Renal cortex interstitium (tissue), 15 donors: Measurements from ENCODE around the gene MTMR11. TPM values are rescaled to one million over a fixed set of nuclear protein-coding genes. Genes with fewer than 3 reads are reported as not detected.
A peak's percentile ranks its signal among the peaks of the same experiment; 100 is the strongest.
"Not testable (repeated sequence)": the region's sequence is repeated elsewhere in the genome, so short reads cannot be mapped to it uniquely, and the experiment has no call there.

ENCODE experiments used
- DNase-seq, 11 donors: peaks; one replicate each; pipeline ENCODE4 v3.0.0-alpha.2; 2013; ENCODE audit warnings: low read depth in 9 of 11, low spot score in 4 of 11; ENCODE audit errors: extremely low read depth in 1 of 11
- long read RNA-seq, 16 experiments: transcript quantifications; one replicate each; lab custom pipeline, GENCODE V29; 2026
- polyA plus RNA-seq, 3 donors: library from polyadenylated mRNA; unstranded; fragments of 120-200 nt; gene quantifications; one replicate each; pipeline ENCODE4 v1.2.1, GENCODE V29; 2013; ENCODE audit not compliant: insufficient read length in 3 of 3

MTMR11 gene, protein sequence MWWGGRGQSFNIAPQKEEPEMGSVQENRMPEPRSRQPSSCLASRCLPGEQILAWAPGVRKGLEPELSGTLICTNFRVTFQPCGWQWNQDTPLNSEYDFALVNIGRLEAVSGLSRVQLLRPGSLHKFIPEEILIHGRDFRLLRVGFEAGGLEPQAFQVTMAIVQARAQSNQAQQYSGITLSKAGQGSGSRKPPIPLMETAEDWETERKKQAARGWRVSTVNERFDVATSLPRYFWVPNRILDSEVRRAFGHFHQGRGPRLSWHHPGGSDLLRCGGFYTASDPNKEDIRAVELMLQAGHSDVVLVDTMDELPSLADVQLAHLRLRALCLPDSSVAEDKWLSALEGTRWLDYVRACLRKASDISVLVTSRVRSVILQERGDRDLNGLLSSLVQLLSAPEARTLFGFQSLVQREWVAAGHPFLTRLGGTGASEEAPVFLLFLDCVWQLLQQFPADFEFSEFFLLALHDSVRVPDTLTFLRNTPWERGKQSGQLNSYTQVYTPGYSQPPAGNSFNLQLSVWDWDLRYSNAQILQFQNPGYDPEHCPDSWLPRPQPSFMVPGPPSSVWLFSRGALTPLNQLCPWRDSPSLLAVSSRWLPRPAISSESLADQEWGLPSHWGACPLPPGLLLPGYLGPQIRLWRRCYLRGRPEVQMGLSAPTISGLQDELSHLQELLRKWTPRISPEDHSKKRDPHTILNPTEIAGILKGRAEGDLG
- 10 to 100 TPM; 26.6 to 42.2 (median 33.5) TPM for polyA plus RNA-seq
- long read RNA-seq, donor 1, result 0 reads
- long read RNA-seq, donor 2, partial matches to known transcripts, result 0 of 2 reads
- long read RNA-seq, donor 2, other reads (novel, unspliced or antisense), result 0 of 2 reads
- long read RNA-seq, donor 3, partial matches to known transcripts, result 0 of 1 reads
- long read RNA-seq, donor 3, other reads (novel, unspliced or antisense), result 0 of 1 reads
- long read RNA-seq, donor 4, result 0 reads
- long read RNA-seq, donor 5, result 0 reads
- long read RNA-seq, donor 6, partial matches to known transcripts, result 0 of 1 reads
- long read RNA-seq, donor 6, other reads (novel, unspliced or antisense), result 0 of 1 reads
- long read RNA-seq, donor 7, result 0 reads
- long read RNA-seq, donor 8, partial matches to known transcripts, result 0 of 1 reads
- long read RNA-seq, donor 8, other reads (novel, unspliced or antisense), result 0 of 1 reads
- long read RNA-seq, donor 9, partial matches to known transcripts, result 0 of 1 reads
- long read RNA-seq, donor 9, other reads (novel, unspliced or antisense), result 0 of 1 reads
- long read RNA-seq, donor 10, partial matches to known transcripts, result 12 of 14 reads
- long read RNA-seq, donor 10, other reads (novel, unspliced or antisense), result 0 of 14 reads
- long read RNA-seq, donor 11, partial matches to known transcripts, result 0 of 1 reads
- long read RNA-seq, donor 11, other reads (novel, unspliced or antisense), result 0 of 1 reads
- long read RNA-seq, donor 12, result 0 reads
- long read RNA-seq, donor 13, partial matches to known transcripts, result 17 of 20 reads
- long read RNA-seq, donor 13, other reads (novel, unspliced or antisense), result 0 of 20 reads
- long read RNA-seq, donor 14, result 0 reads
- long read RNA-seq, donor 15, result 0 reads
- long read RNA-seq, donor 16, partial matches to known transcripts, result 0 of 1 reads
- long read RNA-seq, donor 16, other reads (novel, unspliced or antisense), result 0 of 1 reads

DNA sequence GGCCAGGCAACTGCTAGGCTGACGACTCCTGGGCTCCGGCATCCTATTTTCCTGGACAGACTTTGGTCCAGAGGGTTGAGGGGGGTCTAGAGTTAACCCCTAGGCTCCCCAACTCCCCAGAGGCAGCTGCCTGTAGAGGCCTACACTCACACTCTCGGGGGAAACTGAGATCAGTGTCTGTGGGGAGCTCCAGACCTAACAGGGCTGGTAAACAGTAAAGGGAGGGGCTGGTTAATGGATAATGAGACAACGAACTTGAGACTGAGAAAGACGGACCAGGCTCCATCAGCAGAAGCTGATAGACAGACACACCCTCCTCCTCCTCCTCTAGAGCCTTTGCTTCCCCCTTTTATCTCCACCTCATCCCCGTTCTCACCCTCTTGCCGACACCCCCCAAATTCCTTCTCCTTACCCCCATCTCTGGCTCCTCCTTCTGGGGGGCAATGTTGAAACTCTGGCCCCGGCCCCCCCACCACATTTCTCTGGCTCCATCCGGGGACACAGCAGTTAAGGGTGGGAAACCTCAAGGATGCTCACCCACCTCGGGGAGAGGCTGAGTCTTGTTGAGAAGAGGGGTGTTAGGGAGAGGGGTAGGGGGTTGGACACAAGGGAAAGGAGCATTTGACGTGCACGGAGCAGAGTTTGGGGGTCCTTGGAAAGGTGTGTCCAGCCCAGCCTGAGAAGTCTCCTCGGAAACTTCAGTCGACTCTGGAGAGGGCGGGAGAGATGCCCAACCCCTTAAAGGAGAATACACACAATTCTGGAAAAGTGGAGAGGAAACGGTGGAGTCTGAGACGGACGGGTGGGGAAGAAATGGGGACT is at the start of gene MTMR11:
MTMR11 (minus strand) TSS at position 710 of the 822 bp plus-strand sequence; CDS start at position 478, 232 bp downstream.
- peak in 1 of 11 donors; percentile 41 for DNase-seq

DNA sequence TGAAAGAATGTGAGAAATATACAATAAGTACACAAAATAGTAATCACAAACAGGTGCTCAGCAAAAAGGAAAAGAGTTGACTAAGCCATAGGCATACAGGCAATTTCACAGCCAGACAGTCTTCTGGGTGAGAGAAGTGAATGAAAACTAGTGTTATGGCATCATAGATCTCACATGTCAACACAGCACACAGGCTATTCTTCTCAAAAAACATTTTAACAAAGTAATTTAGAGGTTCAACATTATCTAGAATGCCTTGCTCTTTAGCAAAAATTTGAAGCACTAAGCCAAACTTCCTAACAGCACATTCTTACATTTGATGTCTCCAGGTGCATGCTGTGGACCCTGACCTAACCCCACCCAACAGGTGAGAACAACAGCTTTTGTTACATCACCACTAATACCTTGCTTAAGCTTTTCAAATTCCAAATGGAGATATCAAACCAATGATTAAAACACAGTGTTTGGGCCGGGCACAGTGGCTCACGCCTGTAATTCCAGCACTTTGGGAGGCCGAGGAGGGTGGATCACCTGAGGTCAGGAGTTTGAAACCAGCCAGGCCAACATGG is 43.4 kb upstream of the MTMR11 start:
- DNase-seq, result no peak

DNA sequence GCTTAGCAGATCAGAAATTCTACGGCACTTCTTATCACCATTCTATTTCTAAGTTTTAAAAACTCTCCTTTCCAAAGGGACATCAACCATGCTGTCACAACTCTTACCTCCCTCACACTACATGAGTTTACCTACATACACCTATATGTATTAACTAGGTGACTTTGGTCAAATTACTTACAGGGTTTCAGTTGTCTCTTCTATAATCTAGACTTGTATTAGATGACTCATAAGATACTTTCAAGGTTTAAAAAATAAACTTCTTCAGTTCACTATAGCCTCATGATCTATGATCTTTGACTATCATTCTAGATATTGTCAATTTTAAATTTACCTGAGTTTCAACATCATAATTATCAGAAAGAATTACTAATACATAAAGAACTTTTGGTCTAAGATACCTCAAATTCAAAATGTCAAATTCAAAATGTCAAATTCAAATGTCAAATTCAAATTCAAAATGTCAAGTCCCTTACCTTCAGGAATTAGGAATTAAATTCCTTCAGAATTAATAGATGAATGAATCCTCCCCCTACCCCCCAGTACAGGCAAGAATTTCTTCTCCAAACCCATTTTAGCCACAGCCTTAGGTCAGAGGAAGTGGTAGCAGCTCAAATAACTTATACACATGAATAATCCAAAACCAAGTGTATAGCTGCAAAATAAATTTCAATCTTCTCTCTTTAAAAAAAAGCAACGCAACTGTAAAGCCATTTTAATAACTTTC is 42.7 kb upstream of the MTMR11 start:
- no peak for DNase-seq

DNA sequence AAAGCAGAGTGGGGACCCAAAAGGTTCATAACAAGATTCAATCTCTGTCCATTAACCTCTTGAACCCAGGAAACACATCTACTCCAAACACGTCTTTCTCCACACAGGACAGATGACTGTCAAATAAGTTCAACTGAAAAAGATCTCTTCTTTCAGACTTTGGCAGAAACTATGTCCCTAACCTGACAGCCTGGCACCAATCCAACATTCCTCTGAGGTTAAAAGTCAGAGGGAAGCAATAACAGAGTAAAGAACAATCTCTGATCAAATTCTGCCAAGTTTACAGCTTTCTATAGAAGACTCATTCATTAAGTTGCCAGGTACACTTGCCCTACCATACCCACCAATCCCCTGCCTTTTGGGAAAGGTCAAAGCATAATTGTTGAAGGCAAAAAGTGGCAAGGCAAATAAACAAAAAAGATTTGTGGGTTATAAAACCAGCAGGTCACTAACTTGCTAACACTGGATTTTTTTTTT is 41.9 kb upstream of the MTMR11 start:
- DNase-seq, result peak in 4 of 11 donors; percentile 9 to 35 (median 29)

DNA sequence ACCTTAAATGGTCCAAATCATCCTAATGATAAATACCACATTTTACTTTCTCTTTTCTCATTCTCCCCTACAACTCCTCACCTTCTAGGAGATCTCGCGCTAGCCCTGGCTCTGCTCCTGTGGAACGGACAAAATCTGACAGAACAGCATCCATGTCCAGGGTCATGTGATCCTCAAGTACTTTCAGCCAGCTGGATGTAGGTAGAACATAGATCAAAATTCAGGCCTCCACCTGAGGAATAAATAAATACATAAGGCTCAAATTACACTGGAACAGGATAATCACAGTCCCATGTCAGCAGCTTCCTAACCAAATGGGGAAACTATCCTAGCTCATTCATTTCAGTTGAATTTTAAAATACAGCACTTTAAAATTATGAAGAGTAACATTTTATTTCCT is 40.7 kb upstream of the MTMR11 start:
- DNase-seq, result no peak

DNA sequence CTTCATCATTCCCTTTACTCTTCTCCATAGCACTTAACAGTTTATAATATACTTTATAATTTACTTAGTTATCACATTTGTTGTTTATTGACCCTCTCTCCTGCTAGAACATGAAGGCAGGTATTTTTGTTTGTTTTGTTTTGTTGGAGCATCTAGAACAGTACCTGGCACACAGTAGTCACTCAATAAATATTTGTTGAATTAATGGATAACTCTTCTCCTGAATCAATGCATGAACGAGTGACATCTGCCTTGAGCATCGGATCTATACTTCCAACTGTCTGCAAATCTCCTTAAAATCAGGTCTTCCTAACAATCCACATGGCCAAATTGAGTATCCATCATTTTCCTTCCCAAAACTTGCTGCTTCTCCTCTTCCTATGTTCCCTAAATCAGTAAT is 35.9 kb upstream of the MTMR11 start:
- DNase-seq, result no peak

DNA sequence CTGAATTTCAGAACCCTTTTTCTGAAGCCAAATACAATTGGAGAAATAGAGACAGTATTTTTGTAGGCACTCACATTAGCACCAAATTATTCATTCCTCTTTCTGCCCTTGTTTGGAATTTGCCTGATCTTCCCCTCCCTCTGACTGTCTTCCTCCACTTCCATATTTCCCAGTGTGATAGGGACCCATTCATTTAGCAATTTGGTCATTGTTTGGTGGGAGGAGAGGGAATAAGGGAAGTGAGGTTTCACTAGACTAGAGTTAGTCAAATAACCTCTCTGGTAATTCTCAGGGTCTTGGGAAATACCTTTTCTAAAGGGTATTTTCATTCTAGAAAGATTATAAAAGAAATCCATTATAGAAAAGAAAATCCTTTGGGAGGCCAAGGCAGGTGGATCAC is 31.0 kb upstream of the MTMR11 start:
- no peak for DNase-seq

DNA sequence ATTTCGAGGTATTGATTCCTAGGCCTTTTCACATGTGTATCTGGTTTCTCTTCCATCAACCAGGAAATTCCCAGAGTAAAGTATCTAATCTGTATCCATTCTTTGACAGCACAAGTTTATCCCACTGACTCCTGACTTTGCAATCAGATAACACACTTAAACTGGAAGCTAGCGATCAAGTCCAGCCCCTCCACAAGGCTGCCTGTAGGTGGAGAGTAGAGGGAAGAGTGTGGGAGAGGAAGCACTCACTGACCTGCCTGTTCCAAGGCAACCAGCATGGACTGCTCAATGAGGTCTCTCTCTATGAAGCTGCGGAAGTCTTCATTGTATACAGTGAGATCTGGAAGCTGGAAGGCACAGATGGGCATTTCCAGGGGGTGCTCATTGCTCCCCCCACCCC is 30.4 kb upstream of the MTMR11 start:
- no peak for DNase-seq

DNA sequence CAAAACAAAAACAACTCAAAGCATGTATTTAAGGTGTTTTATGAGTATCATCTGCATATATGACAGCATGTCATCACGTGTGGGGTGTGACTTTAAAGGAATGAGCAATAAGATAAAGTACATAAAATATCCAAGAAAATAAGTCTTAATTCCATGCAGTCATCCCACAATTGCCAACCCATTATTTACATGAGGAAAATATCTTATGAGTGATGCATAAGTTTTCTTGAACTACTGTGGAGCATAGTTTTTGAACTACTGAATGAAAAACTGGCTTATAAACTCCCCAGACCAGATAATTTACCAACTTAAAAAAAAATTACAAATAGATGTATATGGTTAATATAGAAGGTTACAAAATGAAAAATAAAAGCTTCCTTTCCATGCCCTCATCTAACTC is 29.7 kb upstream of the MTMR11 start:
- no peak for DNase-seq

DNA sequence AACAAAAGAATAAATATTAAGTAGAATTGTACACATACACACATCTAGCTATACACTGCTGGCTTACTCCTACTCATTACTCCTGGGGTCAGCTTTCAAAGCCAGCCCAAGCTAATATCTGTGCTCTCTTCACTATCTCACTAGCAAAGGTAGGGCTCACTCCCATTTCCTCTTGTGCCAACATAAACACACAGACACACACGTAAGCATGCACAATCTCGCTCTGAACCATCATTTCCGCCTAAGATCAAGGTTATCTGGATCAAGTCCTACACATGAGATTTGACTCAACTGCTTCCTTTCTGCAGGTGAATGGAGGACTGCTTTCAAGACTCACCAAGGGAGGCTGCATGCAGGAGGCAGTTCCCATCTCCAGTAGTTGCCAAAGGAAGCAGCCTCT is 28.8 kb upstream of the MTMR11 start:
- no peak for DNase-seq

DNA sequence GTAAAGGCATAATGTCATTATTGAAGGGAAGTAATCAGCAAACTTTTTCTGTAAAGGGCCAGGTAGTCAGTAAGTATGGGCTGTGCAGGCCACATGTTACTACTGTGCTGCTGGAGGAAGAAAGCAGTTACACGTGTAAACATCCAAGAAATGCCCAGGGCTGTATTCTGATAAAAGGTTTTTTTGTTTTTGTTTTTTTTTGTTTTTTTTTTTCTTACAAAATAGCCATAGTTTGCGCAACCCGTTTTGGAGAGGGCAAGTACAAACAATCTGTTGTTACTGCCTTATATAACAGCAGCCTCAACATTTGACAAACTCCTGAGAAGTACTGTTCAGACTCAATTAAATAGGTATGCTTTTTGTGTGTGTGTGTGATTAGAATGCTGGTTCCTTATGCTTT is 26.7 kb upstream of the MTMR11 start:
- no peak for DNase-seq

DNA sequence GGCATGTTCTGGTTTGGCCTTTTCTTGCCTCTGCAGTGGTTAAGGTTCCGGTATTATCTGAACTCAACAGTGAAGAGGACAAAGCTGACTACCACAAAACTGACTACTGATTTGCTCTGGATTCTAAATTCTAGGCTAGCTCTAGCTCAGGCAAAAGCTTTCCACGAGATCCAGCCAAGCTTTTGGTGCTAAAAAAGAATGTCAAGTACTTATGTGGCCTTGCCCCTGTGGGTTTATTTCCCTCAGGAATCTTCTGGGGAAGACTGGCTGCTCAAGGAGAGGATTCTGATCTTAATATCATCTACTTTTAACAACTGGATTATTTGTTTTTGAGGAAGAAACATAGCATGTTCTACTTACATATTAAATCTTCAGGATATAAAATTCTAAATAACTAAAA is 26.1 kb upstream of the MTMR11 start:
- DNase-seq, result no peak

DNA sequence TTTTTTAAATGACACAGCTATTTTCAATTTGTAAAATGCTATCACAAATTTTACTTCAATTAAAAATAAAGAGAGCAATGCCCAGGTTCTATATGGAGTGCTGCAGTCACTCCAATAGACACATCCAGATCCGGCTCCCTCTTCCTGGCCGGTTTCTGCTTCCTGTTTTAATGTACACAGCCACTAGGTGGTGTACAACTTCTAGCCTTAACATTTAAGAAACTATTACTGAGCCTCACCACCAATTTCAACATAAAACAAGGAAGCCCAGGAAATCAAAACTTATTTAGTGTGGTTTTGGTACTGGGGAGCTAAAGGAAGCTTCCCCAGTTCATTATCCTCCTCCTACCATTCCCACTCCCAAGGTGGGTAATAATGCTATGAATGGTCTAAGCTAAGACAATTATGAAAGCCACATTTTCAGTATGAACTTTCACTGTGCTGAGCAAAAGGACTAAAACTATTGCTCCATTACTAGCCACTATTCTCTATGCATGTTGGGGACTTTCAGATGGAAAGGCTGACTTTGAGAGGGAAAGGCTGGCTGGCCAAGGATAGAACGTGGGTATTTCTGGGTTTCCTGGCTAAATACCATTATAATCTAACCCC is 25.5 kb upstream of the MTMR11 start:
- DNase-seq, result peak in 7 of 11 donors; percentile 47 to 79 (median 64)

DNA sequence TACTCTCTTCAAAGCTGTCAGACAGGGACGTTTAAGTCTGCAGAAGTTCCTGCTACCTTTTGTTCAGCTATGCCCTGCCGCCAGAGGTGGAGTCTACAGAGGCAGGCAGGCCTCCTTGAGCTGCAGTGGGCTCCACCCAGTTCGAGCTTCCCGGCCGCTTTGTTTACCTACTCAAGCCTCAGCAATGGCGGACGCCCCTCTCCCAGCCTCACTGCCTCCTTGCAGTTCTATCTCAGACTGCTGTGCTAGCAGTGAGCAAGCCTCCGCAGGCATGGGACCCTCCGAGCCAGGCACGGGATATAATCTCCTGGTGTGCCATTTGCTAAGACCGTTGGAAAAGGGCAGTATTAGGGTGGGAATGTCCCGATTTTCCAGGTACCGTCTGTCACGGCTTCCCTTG is 20.9 kb upstream of the MTMR11 start:
- not testable (repeated sequence) for DNase-seq

DNA sequence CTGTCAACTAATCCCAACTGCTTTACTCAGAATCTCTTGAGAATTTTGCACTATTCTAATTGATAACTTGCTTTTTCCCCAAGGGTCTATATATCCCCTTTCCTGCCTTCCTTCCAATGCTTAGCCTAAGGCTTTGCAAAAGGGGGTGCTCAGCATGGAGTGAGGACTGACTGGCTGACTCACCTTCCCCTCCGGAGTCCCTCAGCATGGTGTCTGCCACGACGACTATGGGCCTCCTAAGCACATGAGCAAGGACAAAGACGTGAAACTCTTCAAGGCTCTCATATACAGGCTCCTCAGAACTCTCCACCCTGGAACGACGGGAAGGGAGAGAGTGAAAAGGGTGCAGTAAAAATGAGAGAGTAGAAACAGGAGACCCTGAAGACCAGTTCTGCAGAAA is 13.2 kb upstream of the MTMR11 start:
- DNase-seq, result no peak

DNA sequence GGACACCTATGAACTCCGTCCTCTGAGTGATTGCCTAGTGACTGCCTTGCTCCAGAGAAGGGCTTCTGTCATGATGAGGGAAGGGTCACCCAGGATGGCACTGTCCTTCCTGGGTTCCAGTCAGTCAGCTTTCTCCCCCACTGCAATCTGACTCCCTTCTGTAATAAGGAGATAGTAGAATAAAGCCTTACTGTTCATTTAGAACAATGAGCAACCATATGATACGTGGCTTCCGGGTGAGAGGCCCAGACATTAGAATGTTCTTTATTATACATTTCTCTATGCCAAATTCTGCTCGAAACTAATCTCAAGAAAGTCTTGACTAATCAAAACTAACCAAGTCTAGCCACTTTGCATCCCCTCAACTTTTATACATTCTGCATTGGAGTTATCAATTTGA is 8.5 kb upstream of the MTMR11 start:
- no peak for DNase-seq
